HTR-8/SVneo (cell line): ENCODE results near the gene LRPAP1.
"Not testable (repeated sequence)": the region's sequence is repeated elsewhere in the genome, so short reads cannot be mapped to it uniquely, and the experiment has no call there.

Source experiments
- DNase-seq: peaks from one replicate; pipeline ENCODE4 v3.0.0; 2011; ENCODE audit warnings: low spot score, mixed read lengths; ENCODE audit not compliant: insufficient read length
- FAIRE-seq: peaks from 2 replicates; lab custom pipeline; 2011; peaks lifted over from hg19 to GRCh38; lab: Jason Lieb, UNC

The LRPAP1 gene

GRCh38 chr4:3521621-3522325, 10.4 kb downstream of the LRPAP1 start:
- no peak for DNase-seq
- FAIRE-seq, result no peak

DNA sequence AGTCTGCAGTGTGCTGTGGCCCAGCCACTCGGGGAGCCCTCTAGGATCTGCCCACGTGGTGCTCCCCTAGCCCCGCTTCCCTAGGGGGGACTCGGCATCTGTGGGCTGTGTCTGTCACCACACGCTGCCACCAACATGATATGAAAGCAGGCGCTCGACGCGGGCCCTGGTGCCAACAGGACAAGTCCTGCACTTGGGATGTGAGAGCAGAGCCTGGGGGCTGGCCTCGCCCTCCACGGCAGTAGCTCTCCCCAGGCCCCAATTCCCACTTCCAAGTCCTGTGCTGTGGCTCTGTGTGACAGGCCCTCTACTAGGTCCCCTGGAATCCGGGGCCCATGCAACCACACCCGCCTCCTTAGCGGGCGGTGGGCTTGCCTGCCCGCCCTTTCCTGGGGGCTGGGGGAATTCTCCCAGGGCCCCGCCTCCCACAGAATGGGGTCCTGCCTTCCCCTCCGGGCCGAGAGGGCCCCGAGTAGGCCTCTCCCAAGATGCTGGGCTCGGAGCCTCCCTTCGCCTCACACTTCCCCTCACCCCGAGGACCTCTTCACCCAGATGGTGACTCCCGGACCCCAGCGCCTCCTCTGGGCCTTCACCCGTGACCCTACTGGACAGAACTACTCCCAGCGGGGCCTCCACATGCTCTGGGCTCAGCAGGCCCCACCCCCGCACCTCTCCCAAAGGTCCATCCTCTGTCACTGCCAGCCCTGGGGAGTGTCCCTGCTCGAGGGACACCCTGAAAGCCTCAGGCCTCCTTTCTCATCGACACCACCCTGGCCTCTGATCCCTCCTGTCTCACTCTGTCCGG, 11.2 kb downstream of the LRPAP1 start:
- no peak for DNase-seq
- no peak for FAIRE-seq

- no peak for DNase-seq
Observed at GRCh38 chr4:3520276-3520675, 11.9 kb downstream of the LRPAP1 start.

GRCh38 chr4:3519468-3520264, 12.6 kb downstream of the LRPAP1 start:
- DNase-seq, result no peak
- FAIRE-seq, result no peak

More at GRCh38 chr4:3520276-3520675, 11.9 kb downstream of the LRPAP1 start:
- no peak for FAIRE-seq

DNA sequence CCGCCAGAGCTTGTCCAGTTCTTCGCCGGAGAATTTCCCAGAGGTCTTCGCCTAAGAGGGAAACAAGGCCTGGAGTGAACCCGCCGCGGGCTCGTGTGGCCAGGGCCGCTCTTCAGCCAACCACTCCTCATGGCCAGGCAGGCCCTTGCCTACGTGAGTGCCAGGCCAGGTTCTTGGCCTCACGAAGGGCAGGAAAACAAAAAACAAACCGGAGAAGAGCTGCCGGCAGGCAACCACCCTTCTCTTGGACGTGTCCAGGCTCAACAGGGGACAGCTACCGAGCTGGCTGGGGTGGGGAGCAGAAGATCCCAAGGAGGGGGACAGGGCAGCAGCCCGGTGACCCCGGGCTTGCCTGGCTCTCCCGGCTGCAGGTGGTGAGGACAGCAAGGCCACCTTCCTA, 13.3 kb downstream of the LRPAP1 start:
- no peak for FAIRE-seq

GRCh38 chr4:3518511-3518880, 13.7 kb downstream of the LRPAP1 start:
- no peak for FAIRE-seq
- DNase-seq, result no peak

More for the DNA sequence above, 13.3 kb downstream of the LRPAP1 start:
- no peak for DNase-seq

GRCh38 chr4:3517731-3518510, 14.3 kb downstream of the LRPAP1 start:
- DNase-seq (no peak), FAIRE-seq (no peak)

DNA sequence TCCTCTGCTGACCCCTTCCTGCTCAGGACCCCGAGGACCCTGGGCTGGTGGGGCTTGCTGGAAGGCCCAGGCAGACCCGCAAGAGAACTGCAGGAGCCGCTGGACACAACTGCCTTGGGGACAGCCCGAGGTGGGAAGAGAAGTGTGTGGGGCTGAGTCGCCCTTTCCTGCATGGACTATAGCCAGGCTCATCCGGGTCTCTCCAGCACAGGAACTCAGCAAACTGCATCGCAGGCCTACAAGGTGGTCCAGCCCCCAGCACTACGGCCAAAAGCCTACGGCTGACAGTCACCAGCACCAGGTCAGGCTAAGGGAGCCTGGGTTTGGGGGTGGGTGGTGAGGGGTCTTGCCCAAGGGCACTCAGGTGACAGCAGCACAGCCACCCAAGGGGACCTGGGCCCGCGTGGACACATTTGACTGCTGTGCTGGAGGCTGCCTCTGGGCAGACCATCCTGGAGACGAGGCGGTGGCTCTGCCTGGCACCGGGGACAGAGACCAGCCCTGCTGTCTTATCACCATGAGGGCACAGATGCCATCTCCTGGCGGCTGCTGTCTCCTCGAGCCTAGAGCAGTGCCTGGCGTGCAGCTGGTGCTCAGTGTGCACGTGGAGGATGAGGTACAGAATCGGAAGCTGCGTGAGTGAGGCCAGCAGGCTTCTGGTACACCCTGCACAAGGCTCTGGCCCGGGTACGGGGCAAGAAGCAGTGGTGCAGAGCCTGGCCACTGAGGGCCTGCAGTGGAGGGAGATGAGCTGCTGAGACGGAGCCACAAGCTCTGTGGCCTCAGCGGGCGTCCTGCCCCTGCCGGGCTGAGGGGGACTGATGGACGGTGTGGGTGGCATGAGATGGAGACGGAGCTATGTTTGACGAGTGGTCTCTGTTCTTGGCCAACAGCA, 15.1 kb downstream of the LRPAP1 start:
- no peak for DNase-seq
- FAIRE-seq, result no peak

DNA sequence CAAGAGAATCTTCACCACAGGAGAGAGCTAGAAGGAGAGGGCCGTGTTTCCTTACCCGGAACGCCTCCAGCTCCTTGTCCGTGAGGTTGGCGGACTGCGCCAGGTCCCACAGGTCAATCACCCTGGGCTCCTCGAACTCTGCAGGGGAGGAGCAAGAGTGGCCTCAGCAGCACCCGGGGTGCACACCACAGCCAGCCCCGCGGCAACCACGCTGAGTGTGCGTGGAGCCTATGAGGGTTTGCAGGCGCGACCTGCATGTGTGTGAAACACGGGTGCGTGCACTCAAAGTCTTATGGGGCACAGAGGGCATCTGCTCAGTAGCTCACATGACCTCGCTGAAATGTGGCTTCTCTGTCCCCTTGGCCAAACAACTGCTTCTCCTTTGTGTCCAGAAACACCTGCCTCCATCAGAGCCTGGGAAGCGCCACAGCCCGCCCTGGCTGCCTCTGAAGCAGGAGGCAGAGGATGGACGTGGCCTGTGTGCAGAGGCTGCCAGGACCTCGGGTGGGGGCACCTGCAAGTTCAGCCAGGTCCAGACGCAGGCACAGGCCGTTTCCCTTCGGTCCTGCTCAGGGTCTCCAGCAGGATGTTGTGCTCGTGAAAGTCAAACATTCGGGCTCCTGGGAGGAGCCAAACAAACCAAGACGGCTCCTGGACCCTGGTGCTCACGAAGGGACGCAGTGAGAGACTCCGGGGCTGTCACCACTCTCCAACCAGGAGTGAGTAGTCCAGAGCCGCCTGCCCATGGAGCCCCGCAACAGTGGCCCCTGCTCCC, 16.0 kb downstream of the LRPAP1 start:
- DNase-seq, result no peak
- FAIRE-seq, result no peak

DNA sequence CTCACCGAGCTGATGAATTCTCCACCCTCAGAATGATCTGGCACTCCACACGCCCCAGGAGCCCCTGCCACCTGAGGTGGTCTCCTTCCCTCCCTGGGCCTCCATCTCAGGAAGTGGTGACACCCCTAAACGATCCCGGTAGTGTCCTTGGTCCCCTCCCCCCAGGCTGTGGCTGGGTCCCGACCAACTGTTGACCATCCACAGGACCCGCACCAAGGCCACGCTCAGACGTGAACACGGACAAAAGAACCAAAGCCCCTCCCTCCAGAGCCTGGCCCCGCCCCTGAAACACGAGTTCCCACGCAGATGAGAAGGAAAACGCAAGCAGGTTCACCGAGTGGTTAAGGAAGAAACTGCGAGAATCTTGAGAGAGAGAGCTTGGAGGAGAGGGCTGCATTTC, 16.6 kb downstream of the LRPAP1 start:
- DNase-seq (no peak), FAIRE-seq (no peak)

DNA sequence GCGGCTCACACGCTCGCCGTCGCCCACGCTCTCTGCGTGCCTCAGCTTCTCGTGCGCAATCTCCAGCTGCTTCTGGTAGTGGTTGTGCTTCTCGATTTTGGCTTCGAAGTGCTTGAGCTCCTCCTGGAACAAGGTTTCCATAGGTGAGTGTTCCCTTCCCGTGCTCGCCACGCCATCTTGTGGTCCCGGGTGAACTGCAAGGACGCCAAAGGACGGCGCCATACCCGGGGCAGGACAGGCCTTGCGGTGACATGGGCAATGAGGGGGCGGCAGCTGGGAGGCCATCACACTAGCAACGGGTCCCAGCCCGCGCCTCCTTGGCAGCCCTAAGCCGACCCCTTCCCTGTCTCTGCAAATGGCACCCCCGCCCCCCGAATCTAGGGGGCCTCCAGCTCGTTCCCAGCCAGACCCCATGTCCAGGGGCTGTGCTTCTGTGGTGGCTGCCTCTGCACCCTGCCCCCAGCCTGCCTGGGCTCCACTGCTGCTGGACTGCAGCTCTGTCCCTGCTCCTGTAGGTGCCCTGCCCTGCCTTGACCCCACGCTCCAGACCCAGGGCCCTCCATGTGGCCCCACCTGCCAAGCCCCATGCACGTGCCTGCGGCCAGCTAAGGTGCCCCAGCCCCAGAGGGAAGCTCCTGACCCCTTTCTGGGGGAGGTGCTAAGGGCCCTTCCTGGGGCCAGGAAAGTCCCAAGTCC, 17.3 kb downstream of the LRPAP1 start:
- no peak for DNase-seq
- no peak for FAIRE-seq

GRCh38 chr4:3514221-3514780, 17.9 kb downstream of the LRPAP1 start:
- DNase-seq (no peak), FAIRE-seq (no peak)

DNA sequence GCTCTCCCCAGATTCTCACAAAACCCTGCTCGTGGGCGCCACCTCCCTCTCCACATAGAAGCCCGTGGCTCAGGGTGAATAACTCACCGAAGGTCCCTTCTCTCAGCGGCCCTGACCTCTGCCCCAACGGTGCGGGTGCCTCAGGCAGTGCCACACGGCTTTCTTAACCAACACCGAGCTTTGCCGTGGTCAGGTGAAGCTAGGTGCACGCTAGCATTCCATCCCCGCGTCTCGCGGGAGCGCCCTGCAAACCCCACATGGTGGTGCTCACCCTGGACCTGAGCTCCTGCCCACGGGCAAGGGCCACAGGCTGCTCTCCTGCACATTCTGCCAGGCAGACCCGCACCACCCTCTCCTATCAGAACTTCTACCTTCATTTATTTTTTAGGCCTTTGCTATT, 18.4 kb downstream of the LRPAP1 start:
- no peak for FAIRE-seq
- DNase-seq, result no peak

DNA sequence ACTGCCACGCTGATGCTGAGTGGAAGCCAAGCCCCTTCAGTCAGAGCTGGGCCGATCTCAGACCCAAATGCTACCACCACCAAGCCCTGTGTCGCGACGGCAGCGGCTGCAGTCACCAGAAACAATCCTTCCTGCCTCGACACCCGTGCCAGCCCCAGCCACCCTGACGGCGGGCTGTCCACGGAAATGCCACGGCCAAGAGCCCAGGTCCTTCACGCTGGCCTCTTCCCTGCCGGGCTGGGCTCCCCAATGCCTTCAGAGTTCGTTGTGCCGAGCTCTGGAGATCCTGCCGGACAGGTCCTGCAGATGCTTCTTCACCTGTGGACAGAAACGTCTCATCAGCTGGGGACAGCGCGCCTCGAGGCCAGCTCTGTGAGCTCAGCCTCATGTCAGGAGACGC, 19.5 kb downstream of the LRPAP1 start:
- FAIRE-seq, result no peak
- DNase-seq, result no peak

DNA sequence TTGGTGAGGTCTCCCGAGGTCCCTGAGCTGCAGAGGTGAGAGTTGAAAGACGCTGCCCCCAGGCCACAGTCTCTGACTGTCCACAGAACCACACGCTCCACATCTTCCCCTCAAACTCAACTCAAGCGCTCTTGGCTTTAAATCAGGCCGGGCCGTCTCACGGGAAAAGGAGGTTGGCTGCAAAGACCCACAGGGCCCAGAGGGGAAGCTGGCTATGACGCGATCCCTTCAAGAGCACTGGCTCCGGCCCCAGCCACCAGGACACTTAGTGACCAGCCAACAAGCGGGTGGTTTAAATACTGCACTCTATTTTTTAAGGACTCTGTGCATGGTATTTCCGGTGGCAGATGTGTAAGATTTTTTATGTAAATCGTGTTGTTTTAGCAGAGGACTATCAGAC, 19.9 kb downstream of the LRPAP1 start:
- no peak for FAIRE-seq

DNA sequence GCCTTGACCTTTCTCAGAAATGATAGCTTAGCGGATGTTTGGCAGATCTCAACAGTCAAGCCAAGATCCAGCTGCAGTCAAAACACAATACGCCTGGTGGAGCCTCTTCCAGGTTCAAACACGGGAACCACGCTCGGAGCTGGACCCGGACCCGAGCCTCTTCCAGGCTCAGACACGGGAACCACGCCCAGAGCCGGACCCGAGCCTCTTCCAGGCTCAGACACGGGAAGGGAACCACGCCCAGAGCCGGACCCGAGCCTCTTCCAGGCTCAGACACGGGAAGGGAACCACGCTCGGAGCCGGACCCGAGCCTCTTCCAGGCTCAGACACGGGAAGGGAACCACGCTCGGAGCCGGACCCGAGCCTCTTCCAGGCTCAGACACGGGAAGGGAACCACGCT, 20.6 kb downstream of the LRPAP1 start:
- not testable (repeated sequence) for DNase-seq, FAIRE-seq

More for the DNA sequence above, 19.9 kb downstream of the LRPAP1 start:
- no peak for DNase-seq

GRCh38 chr4:3511187-3511586, 21.0 kb downstream of the LRPAP1 start:
- DNase-seq (no peak), FAIRE-seq (no peak)
